ENCODE measurements around the gene ATP6V1E1. TPM values are rescaled to one million over a fixed set of nuclear protein-coding genes. Genes with fewer than 3 reads are reported as not detected.

ATP6V1E1 gene
- total RNA-seq, 1 experiment from 2014 or later: 88.1 TPM

DNA sequence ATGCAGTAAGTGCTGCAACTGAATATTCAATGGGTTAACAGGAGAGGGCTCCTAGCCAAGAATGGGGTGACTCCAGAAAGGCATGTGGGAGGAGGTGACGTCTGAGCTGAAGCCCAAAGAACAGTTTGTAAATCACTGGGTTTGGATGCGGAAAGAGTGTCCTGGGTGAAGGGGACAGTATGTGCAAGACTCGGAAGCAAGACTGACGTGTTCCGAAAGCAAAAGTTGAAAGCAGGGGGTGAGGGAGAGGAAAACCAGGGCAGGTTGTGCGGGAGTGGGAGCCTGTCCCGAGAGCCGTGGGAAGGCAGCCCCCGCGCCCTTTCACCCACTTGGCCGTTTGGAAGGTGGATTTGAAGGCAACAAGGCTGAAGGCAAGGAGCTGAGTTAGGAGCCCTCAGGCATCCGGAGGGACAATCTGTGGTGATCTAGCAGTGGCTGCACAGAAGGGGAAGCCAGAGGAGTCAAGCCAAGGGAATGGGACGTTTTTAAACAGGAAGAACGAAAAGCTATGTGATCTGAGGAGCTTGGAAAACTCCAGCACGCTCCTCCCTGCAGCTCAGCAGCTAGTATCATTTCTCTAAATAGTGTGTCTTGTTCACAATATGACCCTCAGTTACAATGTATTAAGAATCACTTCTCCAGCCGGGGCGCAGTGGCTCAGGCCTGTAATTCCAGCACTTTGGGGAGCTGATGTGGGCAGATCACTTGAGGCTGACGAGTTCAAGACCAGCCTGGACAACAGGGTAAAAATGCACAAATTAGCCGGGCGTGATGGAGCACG, 57.5 kb downstream of the ATP6V1E1 start:
- Mint-ChIP-seq H3K27ac (peak overlapping the region; percentile 6), H3K36me3 (no peaks in the 10 kb centered on the region), H3K27me3 (ENCODE audit: low read depth) (no peaks in the 10 kb centered on the region), H3K9me3 (no peaks in the 10 kb centered on the region), H3K4me1 (peaks cover 24% of the 10 kb centered on the region), H3K4me3 (no peak overlapping the region)
- ChIA-PET POLR2A (interaction anchor here (0.5 to 1.2 kb wide), 2 partner anchors 13 to 369 kb away, joined by 5 to 7 read pairs; no protein-coding TSS in a partner anchor), CTCF (interaction anchor here (0.7 to 1.3 kb wide), 5 partner anchors 9 to 451 kb away, joined by 3 to 7 read pairs (median 4); no protein-coding TSS in a partner anchor)
- DNase-seq (ENCODE audit: low spot score) (no peak), ATAC-seq (no peak)
- TF ChIP-seq NR2C2 (CRISPR knock-in tag; IDR thresholded peaks at IDR 0.05) (no peak), SOX15 (CRISPR knock-in tag; IDR thresholded peaks at IDR 0.05) (no peak), ZBTB21 (CRISPR knock-in tag; IDR thresholded peaks at IDR 0.05; ENCODE audit: borderline replicate concordance) (no peak), JUN (CRISPR knock-in tag; IDR thresholded peaks at IDR 0.05) (no peak)
- TF ChIP-seq, protein P1, sequence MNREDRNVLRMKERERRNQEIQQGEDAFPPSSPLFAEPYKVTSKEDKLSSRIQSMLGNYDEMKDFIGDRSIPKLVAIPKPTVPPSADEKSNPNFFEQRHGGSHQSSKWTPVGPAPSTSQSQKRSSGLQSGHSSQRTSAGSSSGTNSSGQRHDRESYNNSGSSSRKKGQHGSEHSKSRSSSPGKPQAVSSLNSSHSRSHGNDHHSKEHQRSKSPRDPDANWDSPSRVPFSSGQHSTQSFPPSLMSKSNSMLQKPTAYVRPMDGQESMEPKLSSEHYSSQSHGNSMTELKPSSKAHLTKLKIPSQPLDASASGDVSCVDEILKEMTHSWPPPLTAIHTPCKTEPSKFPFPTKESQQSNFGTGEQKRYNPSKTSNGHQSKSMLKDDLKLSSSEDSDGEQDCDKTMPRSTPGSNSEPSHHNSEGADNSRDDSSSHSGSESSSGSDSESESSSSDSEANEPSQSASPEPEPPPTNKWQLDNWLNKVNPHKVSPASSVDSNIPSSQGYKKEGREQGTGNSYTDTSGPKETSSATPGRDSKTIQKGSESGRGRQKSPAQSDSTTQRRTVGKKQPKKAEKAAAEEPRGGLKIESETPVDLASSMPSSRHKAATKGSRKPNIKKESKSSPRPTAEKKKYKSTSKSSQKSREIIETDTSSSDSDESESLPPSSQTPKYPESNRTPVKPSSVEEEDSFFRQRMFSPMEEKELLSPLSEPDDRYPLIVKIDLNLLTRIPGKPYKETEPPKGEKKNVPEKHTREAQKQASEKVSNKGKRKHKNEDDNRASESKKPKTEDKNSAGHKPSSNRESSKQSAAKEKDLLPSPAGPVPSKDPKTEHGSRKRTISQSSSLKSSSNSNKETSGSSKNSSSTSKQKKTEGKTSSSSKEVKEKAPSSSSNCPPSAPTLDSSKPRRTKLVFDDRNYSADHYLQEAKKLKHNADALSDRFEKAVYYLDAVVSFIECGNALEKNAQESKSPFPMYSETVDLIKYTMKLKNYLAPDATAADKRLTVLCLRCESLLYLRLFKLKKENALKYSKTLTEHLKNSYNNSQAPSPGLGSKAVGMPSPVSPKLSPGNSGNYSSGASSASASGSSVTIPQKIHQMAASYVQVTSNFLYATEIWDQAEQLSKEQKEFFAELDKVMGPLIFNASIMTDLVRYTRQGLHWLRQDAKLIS (CRISPR knock-in tag; IDR thresholded peaks at IDR 0.05; ENCODE audit: borderline replicate concordance): no peak
- TF ChIP-seq, protein P2, sequence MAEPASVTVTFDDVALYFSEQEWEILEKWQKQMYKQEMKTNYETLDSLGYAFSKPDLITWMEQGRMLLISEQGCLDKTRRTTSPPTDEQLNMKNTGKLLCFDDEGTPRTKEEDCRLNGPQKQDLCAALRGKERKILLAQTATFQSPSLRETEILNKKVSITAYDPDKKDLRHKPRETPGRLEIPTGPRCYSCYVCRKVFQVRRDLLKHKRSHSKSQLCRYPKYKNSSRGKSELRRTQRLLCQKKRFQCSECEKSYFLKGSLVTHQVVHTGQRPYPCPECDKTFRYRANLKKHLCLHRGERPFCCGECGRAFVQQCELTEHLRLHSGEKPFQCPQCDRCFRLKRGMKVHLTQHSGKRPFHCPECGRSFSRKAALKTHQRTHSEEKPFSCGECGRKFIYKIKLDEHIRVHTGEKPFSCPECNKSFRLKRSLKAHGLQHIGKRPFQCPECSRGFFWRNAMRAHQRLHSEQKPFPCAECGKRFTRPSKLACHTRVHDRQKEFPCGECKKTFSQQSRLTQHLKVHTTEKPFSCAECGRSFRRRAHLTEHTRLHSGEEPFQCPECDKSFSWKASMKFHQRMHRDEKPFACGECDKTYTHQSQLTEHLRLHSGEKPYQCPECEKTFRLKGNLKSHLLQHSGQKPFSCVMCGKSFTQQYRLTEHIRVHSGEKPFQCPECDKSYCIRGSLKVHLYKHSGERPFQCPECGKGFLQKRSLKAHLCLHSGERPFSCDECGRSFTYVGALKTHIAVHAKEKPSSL (CRISPR knock-in tag; conservative IDR thresholded peaks at IDR 0.05): no peak
- TF ChIP-seq, protein P3, sequence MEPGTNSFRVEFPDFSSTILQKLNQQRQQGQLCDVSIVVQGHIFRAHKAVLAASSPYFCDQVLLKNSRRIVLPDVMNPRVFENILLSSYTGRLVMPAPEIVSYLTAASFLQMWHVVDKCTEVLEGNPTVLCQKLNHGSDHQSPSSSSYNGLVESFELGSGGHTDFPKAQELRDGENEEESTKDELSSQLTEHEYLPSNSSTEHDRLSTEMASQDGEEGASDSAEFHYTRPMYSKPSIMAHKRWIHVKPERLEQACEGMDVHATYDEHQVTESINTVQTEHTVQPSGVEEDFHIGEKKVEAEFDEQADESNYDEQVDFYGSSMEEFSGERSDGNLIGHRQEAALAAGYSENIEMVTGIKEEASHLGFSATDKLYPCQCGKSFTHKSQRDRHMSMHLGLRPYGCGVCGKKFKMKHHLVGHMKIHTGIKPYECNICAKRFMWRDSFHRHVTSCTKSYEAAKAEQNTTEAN (CRISPR knock-in tag; IDR thresholded peaks at IDR 0.05): 0 out of 2 replicates have a peak, but pooled peaks have one; percentile 26

DNA sequence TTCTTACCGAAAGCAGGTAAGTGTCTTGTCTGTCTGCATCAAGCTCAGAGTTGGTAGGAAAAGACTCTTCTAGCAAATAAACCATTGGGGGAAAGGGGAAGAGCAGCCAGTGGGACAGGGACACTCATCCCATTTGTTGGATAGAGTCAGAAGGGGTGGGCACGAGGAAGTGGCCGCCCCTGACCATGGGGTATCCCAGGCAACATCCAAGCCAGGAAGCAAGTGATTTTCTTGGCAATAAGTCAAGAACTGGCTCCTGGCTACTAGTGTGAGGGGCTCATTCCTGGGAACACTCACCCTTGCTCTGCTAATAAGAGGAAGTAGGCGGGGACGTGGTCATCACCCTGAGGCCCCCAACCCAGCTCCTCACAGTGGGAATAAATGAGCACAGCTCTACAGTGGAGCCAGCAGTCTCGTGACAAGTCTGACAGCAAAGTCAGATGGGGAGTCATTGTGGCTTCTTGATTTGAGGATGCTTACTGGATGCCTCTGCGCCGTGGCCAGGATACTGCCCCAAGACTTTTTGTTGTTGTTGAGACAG, 58.5 kb downstream of the ATP6V1E1 start:
- Mint-ChIP-seq H3K27me3 (ENCODE audit: low read depth) (no peaks in the 10 kb centered on the region), H3K27ac (peak overlapping the region; percentile 85), H3K4me3 (no peak overlapping the region), H3K36me3 (no peaks in the 10 kb centered on the region), H3K4me1 (peaks cover 24% of the 10 kb centered on the region), H3K9me3 (no peaks in the 10 kb centered on the region)
- ChIA-PET POLR2A (no interaction called here), CTCF (interaction anchor here (0.6 to 1.3 kb wide), 5 partner anchors 11 to 474 kb away, joined by 3 to 7 read pairs (median 3); no protein-coding TSS in a partner anchor)
- peak; percentile 12; the same call in 1 of the 2 replicates for ATAC-seq
- DNase-seq (ENCODE audit: low spot score): no peak
- TF ChIP-seq ELF4 (CRISPR knock-in tag; IDR thresholded peaks at IDR 0.05; ENCODE audit: low read depth): no peak
- TF ChIP-seq, protein P1 (CRISPR knock-in tag; IDR thresholded peaks at IDR 0.05; ENCODE audit: borderline replicate concordance): no peak
- no peak for TF ChIP-seq E2F4 (CRISPR knock-in tag; IDR thresholded peaks at IDR 0.05; ENCODE audit: borderline replicate concordance, low read depth)
- TF ChIP-seq NFATC4 (CRISPR knock-in tag; IDR thresholded peaks at IDR 0.05): no peak
- TF ChIP-seq IRF2 (CRISPR knock-in tag; IDR thresholded peaks at IDR 0.05; ENCODE audit: borderline replicate concordance, low read depth): no peak
- no peak for TF ChIP-seq TCF7 (CRISPR knock-in tag; IDR thresholded peaks at IDR 0.05; ENCODE audit: low read depth)
- no peak for TF ChIP-seq NFE2L1 (CRISPR knock-in tag; IDR thresholded peaks at IDR 0.05)
- no peak for TF ChIP-seq ATF2 (CRISPR knock-in tag; IDR thresholded peaks at IDR 0.05; ENCODE audit: borderline replicate concordance, low read depth)
- TF ChIP-seq ZMAT4 (CRISPR knock-in tag; IDR thresholded peaks at IDR 0.05): no peak
